Measurements from ENCODE around the gene KIAA1217. TPM values are rescaled to one million over a fixed set of nuclear protein-coding genes. Genes with fewer than 3 reads are reported as not detected.

The KIAA1217 gene
- total and polyA plus RNA-seq, 3 donors from 2014 or later: 40.0 to 197 (median 134) TPM

GRCh38 chr10:24177636-24178035 is 31.3 kb upstream of the KIAA1217 start:
- Histone ChIP-seq H3K4me1 (no peaks in the 10 kb centered on the region), H3K9me3 (no peaks in the 10 kb centered on the region), H3K27me3 (no peaks in the 10 kb centered on the region), H3K4me3 (no peak overlapping the region), H3K36me3 (ENCODE audit: low read depth, missing control alignments) (no peaks in the 10 kb centered on the region), H3K27ac (no peak overlapping the region)
- intact Hi-C loops (cut with DNase I; ENCODE audit: low total_unique reads): no loop called here
- TF ChIP-seq CTCF (IDR thresholded peaks at IDR 0.05): no peak
- no peak for TF ChIP-seq POLR2A (IDR thresholded peaks at IDR 0.05)
- no peak for DNase-seq

- Histone ChIP-seq H3K4me1 (no peaks in the 10 kb centered on the region), H3K27ac (no peak overlapping the region), H3K27me3 (no peaks in the 10 kb centered on the region), H3K4me3 (no peak overlapping the region), H3K36me3 (ENCODE audit: low read depth, missing control alignments) (no peaks in the 10 kb centered on the region), H3K9me3 (no peaks in the 10 kb centered on the region)
- WGBS, 2 donors: 83 to 85% methylated on average over 2 of the region's 2 CpGs
- intact Hi-C loops (cut with DNase I; ENCODE audit: low total_unique reads): no loop called here
- TF ChIP-seq CTCF (IDR thresholded peaks at IDR 0.05): no peak
- TF ChIP-seq POLR2A (IDR thresholded peaks at IDR 0.05): no peak
- DNase-seq: no peak
These were observed 28.0 kb upstream of the KIAA1217 start for GRCh38 chr10:24180891-24181290.

- no peak for DNase-seq
- Histone ChIP-seq H3K27me3 (no peaks in the 10 kb centered on the region), H3K36me3 (ENCODE audit: low read depth, missing control alignments) (no peaks in the 10 kb centered on the region), H3K4me1 (no peaks in the 10 kb centered on the region), H3K4me3 (no peak overlapping the region), H3K9me3 (no peaks in the 10 kb centered on the region), H3K27ac (no peak overlapping the region)
- 75 to 76% methylated on average over 1 of the region's 1 CpG for WGBS, 2 donors
- TF ChIP-seq POLR2A (IDR thresholded peaks at IDR 0.05) (no peak), CTCF (IDR thresholded peaks at IDR 0.05) (no peak)
- intact Hi-C loops (cut with DNase I; ENCODE audit: low total_unique reads): no loop called here
These were observed 24.5 kb upstream of the KIAA1217 start for GRCh38 chr10:24184455-24184854.

GRCh38 chr10:24193330-24193729 is 15.6 kb upstream of the KIAA1217 start:
- intact Hi-C loops (cut with DNase I; ENCODE audit: low total_unique reads): loop anchor here (10.0 kb wide), 1 partner anchor 199 kb away; no protein-coding TSS in a partner anchor
- H3K27me3 ChIP-seq: no peaks in the 10 kb centered on the region
- TF ChIP-seq CTCF (IDR thresholded peaks at IDR 0.05): no peak
- TF ChIP-seq POLR2A (IDR thresholded peaks at IDR 0.05): no peak
- no peak overlapping the region for H3K4me3 ChIP-seq
- H3K36me3 ChIP-seq (ENCODE audit: low read depth, missing control alignments): no peaks in the 10 kb centered on the region
- no peaks in the 10 kb centered on the region for H3K4me1 ChIP-seq
- no peaks in the 10 kb centered on the region for H3K9me3 ChIP-seq
- peak; percentile 44 for DNase-seq
- 68 to 81% methylated on average over 5 of the region's 5 CpGs for WGBS, 2 donors
- no peak overlapping the region for H3K27ac ChIP-seq

GRCh38 chr10:24197263-24197662 is 11.7 kb upstream of the KIAA1217 start:
- H3K4me1 ChIP-seq: no peaks in the 10 kb centered on the region
- no peak overlapping the region for H3K4me3 ChIP-seq
- intact Hi-C loops (cut with DNase I; ENCODE audit: low total_unique reads): loop anchor here (10.0 kb wide), 1 partner anchor 202 kb away; no protein-coding TSS in a partner anchor
- no peaks in the 10 kb centered on the region for H3K36me3 ChIP-seq (ENCODE audit: low read depth, missing control alignments)
- WGBS, 2 donors: 81 to 84% methylated on average over 2 of the region's 2 CpGs
- H3K27me3 ChIP-seq: no peaks in the 10 kb centered on the region
- no peaks in the 10 kb centered on the region for H3K9me3 ChIP-seq
- H3K27ac ChIP-seq: no peak overlapping the region
- TF ChIP-seq POLR2A (IDR thresholded peaks at IDR 0.05) (no peak), CTCF (IDR thresholded peaks at IDR 0.05) (no peak)
- DNase-seq: no peak
